Smooth muscle cell (in vitro differentiated cells): ENCODE data around the gene TCF7L1. TPM values are rescaled to one million over a fixed set of nuclear protein-coding genes. Genes with fewer than 3 reads are reported as not detected.

Source experiments
- DNase-seq: peaks from one replicate; lab custom pipeline; 2025; ENCODE audit not compliant: unreplicated experiment; lab: John Stamatoyannopoulos, UW
- H2AFZ ChIP-seq: fragments of 200-600 bp; sonication (generic); 2 replicates; pipeline ENCODE4 v1.6.0; 2016; ENCODE audit warnings: antibody characterized with exemption, low read depth, mild to moderate bottlenecking
- H3F3A ChIP-seq: fragments of 200-600 bp; sonication (generic); 2 replicates; pipeline ENCODE4 v1.6.0; 2017; ENCODE audit warnings: antibody characterized with exemption, low read depth
- H3K27ac ChIP-seq: fragments of 200-600 bp; sonication (generic); 2 replicates; pipeline ENCODE4 v1.5.1; 2016; ENCODE audit warnings: low read depth, mild to moderate bottlenecking
- H3K27me3 ChIP-seq: fragments of 200-600 bp; sonication (generic); 2 replicates; pipeline ENCODE4 v1.6.1; 2016; ENCODE audit warnings: low read depth, mild to moderate bottlenecking
- H3K36me3 ChIP-seq: fragments of 200-600 bp; sonication (generic); 2 replicates; pipeline ENCODE4 v1.5.1; 2016; ENCODE audit warnings: low read depth
- H3K4me1 ChIP-seq: fragments of 200-600 bp; sonication (generic); 2 replicates; pipeline ENCODE4 v1.5.1; 2016; ENCODE audit warnings: low read depth
- H3K4me2 ChIP-seq: fragments of 200-600 bp; sonication (generic); 2 replicates; pipeline ENCODE4 v1.6.0; 2016; ENCODE audit warnings: mild to moderate bottlenecking
- H3K4me3 ChIP-seq: fragments of 200-600 bp; sonication (generic); 2 replicates; pipeline ENCODE4 v1.5.1; 2016; ENCODE audit warnings: mild to moderate bottlenecking
- H3K79me2 ChIP-seq: fragments of 200-600 bp; sonication (generic); 2 replicates; pipeline ENCODE4 v1.6.0; 2016; ENCODE audit warnings: low read depth, mild to moderate bottlenecking
- H3K9ac ChIP-seq: fragments of 200-600 bp; sonication (generic); 2 replicates; pipeline ENCODE4 v1.6.0; 2016; ENCODE audit warnings: low read depth
- H3K9me3 ChIP-seq: fragments of 200-600 bp; sonication (generic); replicated peaks from 2 replicates; pipeline ENCODE4 v1.5.1; 2016; ENCODE audit warnings: low read depth
- H4K20me1 ChIP-seq: fragments of 200-600 bp; sonication (generic); 2 replicates; pipeline ENCODE4 v1.6.0; 2016; ENCODE audit warnings: low read depth
- CTCF ChIP-seq: fragments of 200-600 bp; sonication (generic); IDR thresholded peaks from 2 replicates; pipeline ENCODE4 v1.5.1; 2017; ENCODE audit warnings: borderline replicate concordance, mild to moderate bottlenecking, antibody characterized with exemption; ENCODE audit not compliant: insufficient read depth, poor library complexity, severe bottlenecking
- WGBS: methylation state at CpG from one replicate; pipeline ENCODE4 v1.1.7; 2016; ENCODE audit warnings: low lambda C conversion rate; 5-methylcytosine and 5-hydroxymethylcytosine counted together
- polyA plus RNA-seq: library from polyadenylated mRNA; unstranded; fragments of >200 nt; fragmentation: Nextera tagmentation; extraction: Ambion mirVana; gene quantifications from 2 replicates; pipeline ENCODE4 v1.2.1, GENCODE V29; 2016
- total RNA-seq: library from RNA; depleted of rRNA; stranded (reverse); fragments of >200 nt; gene quantifications from 2 replicates; pipeline ENCODE4 v1.2.3, GENCODE V29; 2014

TCF7L1 gene
- total and polyA plus RNA-seq, 2 experiments from 2014 or later: 4.5 to 15.2 TPM

- Histone ChIP-seq H3K27me3 (no peaks in the 10 kb centered on the region), H3K36me3 (no peaks in the 10 kb centered on the region), H3K9me3 (no peaks in the 10 kb centered on the region), H3K4me3 (peak overlapping the region; percentile 81), H4K20me1 (peaks cover 62% of the 10 kb centered on the region), H3K27ac (no peak overlapping the region), H2AFZ (no peak overlapping the region), H3K4me1 (peaks cover 14% of the 10 kb centered on the region), H3F3A (no peaks in the 10 kb centered on the region), H3K9ac (no peak overlapping the region), H3K4me2 (peak overlapping the region; percentile 99), H3K79me2 (peaks cover 56% of the 10 kb centered on the region)
- DNase-seq: no peak
- TF ChIP-seq CTCF: no peak
- WGBS: 45% methylated on average over 4 of the region's 4 CpGs
These were observed 2.4 kb downstream of the TCF7L1 start for GRCh38 chr2:85135660-85135914.

GRCh38 chr2:85137156-85137555 is 4.0 kb downstream of the TCF7L1 start:
- Histone ChIP-seq H4K20me1 (peaks cover 76% of the 10 kb centered on the region), H3K79me2 (peaks cover 58% of the 10 kb centered on the region)

GRCh38 chr2:85143463-85144082 is 10.4 kb downstream of the TCF7L1 start:
- no peak for DNase-seq
- Histone ChIP-seq H3K79me2 (peaks cover 62% of the 10 kb centered on the region), H3K9me3 (no peaks in the 10 kb centered on the region), H3K4me2 (no peak overlapping the region), H3K36me3 (no peaks in the 10 kb centered on the region), H3F3A (no peaks in the 10 kb centered on the region), H3K9ac (no peak overlapping the region), H3K27me3 (no peaks in the 10 kb centered on the region), H3K27ac (no peak overlapping the region), H3K4me1 (no peaks in the 10 kb centered on the region), H4K20me1 (peaks cover 88% of the 10 kb centered on the region), H2AFZ (no peak overlapping the region), H3K4me3 (no peak overlapping the region)
- TF ChIP-seq CTCF: no peak
- WGBS: 89% methylated on average over 8 of the region's 8 CpGs

More at GRCh38 chr2:85137156-85137555, 4.0 kb downstream of the TCF7L1 start:
- no peak overlapping the region for H3K4me2 ChIP-seq
- 100% methylated on average over 1 of the region's 1 CpG for WGBS
- no peaks in the 10 kb centered on the region for H3K27me3 ChIP-seq
- no peaks in the 10 kb centered on the region for H3K36me3 ChIP-seq
- no peak for DNase-seq
- H3K9ac ChIP-seq: no peak overlapping the region
- H3K4me3 ChIP-seq: no peak overlapping the region
- H3K4me1 ChIP-seq: peaks cover 14% of the 10 kb centered on the region
- H3F3A ChIP-seq: no peaks in the 10 kb centered on the region
- no peak overlapping the region for H3K27ac ChIP-seq
- H3K9me3 ChIP-seq: no peaks in the 10 kb centered on the region
- no peak for TF ChIP-seq CTCF
- H2AFZ ChIP-seq: no peak overlapping the region

GRCh38 chr2:85145116-85145820 is 12.1 kb downstream of the TCF7L1 start:
- H4K20me1 ChIP-seq: peaks cover 78% of the 10 kb centered on the region
- peaks cover 47% of the 10 kb centered on the region for H3K79me2 ChIP-seq
- no peak overlapping the region for H2AFZ ChIP-seq
- no peak for DNase-seq
- no peaks in the 10 kb centered on the region for H3K4me1 ChIP-seq
- no peak overlapping the region for H3K9ac ChIP-seq
- no peak for TF ChIP-seq CTCF
- no peaks in the 10 kb centered on the region for H3K36me3 ChIP-seq
- WGBS: 74% methylated on average over 4 of the region's 4 CpGs
- no peaks in the 10 kb centered on the region for H3F3A ChIP-seq
- H3K9me3 ChIP-seq: no peaks in the 10 kb centered on the region
- H3K4me2 ChIP-seq: no peak overlapping the region
- no peaks in the 10 kb centered on the region for H3K27me3 ChIP-seq
- no peak overlapping the region for H3K4me3 ChIP-seq
- no peak overlapping the region for H3K27ac ChIP-seq
